ENCODE results near the gene GPR139.

Gene GPR139

DNA sequence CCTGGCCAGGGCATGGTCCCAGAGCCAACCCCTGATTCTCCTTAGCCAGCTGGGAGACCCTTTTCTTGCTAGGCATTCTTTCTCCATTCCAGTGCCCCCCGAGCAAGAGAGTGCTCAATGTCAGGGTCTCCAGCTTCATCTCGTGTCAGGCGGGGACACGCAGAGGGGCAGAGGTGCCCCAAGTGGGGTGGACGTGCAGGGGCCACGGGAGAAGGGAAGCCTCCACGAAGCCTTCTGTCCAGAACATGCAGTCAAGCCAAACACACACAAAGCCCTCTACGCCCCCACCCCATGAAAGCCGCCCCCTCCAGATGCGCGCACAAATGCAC is 852 bp downstream of the GPR139 start:
- DNase-seq (no peak), ATAC-seq (no peak)
- H3K27me3 Mint-ChIP-seq: peaks cover 51% of the 10 kb centered on the region
- H3K4me1 Mint-ChIP-seq: no peaks in the 10 kb centered on the region
- no peak overlapping the region for H3K4me3 Mint-ChIP-seq
- peaks cover 0 to 4% of the 10 kb centered on the region in 2 donors for H3K9me3 Mint-ChIP-seq
- H3K27ac Mint-ChIP-seq: no peak overlapping the region

DNA sequence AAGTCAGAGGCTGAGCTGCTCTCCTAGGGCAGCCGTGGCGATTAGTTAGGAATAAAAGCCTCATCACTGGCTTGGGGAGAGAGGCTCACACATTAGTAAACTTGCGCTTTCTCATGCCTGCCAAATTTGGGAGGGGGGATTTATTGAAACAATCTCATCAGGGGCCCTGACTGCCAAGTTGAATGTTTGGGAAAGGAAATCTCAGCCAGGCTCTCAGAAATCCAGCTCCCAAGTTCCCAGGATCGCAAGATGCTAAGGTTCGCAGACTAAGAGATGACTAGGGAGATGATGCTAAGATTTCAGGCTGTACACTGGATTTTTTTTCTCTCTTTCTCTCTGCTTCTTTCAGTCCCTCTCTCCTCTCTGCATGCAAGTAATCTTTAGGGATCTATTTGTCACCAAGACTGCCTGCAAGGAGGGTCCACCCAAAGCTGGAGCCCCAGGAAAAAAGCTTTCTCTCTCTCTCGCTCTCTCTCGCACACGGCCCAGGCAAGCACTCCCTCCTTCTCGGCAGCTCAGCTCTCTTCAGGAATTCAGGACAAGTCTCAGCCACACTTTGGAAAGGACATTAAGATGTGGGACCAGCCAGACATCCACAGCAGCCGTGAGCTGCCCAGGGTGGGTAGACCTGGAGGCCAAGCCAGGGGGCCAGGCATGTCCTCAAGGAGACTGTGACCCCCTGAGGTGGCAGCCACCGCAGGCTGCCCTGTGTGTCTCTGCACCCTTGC is 1.4 kb downstream of the GPR139 start:
- no peak for DNase-seq
- no peak for ATAC-seq
- H3K27ac Mint-ChIP-seq: no peak overlapping the region
- H3K4me1 Mint-ChIP-seq: no peaks in the 10 kb centered on the region
- H3K9me3 Mint-ChIP-seq: peaks cover 0 to 4% of the 10 kb centered on the region in 2 donors
- H3K27me3 Mint-ChIP-seq: peaks cover 51% of the 10 kb centered on the region
- H3K4me3 Mint-ChIP-seq: no peak overlapping the region

DNA sequence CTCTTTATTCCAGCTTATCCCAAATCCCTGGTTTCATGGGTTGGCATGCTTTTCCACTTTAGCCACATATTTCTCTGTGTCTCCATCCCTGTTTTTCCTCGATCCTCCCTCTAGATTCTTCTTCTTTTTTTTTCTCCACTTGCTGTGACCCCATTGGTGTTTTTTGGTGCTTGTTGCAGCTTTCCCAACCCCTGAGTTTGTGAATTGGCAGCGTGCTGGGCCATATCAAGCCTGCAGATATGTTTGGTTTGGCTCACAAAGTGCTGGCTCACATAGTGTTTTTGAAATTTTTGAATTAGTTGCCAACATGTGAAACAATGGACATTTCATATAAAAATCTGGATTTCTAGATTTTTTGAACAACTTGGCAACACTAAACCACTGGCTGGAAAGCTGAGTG is 8.8 kb downstream of the GPR139 start:
- H3K27ac Mint-ChIP-seq: no peak overlapping the region
- no peaks in the 10 kb centered on the region for H3K4me1 Mint-ChIP-seq
- DNase-seq (no peak), ATAC-seq (no peak)
- no peak overlapping the region for H3K4me3 Mint-ChIP-seq
- H3K9me3 Mint-ChIP-seq: peaks cover 4 to 6% of the 10 kb centered on the region in 2 donors
- H3K27me3 Mint-ChIP-seq: no peaks in the 10 kb centered on the region

DNA sequence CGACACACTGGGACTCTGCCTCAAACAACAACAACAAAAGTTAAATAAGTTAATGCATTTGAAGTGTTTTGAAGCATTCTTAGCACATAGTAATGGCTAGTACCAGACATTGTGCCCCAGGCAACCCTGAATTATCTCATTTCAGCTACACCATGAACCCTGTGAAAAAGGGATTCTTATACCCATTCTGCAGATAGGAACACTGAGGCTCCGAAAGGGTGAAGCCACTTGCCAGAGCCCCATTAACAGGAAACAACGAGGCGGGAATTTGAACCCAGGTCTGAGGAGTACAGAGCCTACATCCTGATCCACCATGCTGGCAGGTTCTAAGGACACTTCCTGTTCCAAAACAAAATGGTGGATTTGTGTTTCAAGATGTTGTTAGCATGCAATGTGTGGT is 9.2 kb downstream of the GPR139 start:
- no peak overlapping the region for H3K27ac Mint-ChIP-seq
- ATAC-seq: no peak
- H3K9me3 Mint-ChIP-seq: peaks cover under 1 to 8% of the 10 kb centered on the region in 2 donors
- H3K4me1 Mint-ChIP-seq: no peaks in the 10 kb centered on the region
- no peaks in the 10 kb centered on the region for H3K27me3 Mint-ChIP-seq
- H3K4me3 Mint-ChIP-seq: no peak overlapping the region
- no peak for DNase-seq

DNA sequence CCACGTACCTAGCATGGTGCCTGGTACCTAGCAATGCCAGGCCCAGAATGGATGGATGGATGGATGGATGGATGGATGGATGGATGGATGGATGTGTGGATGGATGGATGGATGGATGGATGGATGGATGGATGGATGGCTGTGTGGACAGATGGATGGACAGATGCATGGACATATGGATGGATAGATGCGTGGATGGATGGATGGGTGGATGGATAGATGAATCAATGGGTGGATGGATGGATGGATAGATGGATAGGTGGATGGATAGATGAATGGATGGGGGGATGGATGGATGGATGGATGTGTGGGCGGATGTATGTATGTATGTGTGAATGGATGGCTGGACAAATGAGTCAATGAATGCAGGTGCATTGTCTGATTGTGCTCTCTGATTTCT is 12.6 kb downstream of the GPR139 start:
- Mint-ChIP-seq H3K9me3 (peaks cover 0 to 23% of the 10 kb centered on the region in 2 donors), H3K27me3 (no peaks in the 10 kb centered on the region), H3K4me3 (no peak overlapping the region), H3K4me1 (no peaks in the 10 kb centered on the region), H3K27ac (no peak overlapping the region)
- ATAC-seq (no peak), DNase-seq (no peak)

DNA sequence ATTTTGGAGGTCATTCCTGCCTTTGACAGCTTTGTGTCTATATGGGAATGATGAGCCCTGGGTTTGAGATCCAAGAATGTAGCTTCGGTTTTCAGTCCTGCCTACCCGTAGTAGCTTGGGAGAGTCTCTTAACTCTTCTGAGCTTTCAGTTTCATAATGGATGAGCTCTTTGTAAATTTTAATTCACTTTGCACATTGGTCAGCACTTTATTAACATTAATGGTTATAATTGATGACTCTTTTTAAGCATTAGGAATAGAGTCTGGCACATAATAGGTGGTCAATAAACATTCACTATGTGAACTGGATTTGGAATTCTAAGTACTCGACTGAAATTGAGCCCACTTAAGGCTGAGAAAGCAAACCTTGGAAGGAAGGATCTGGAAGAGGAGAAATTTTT is 17.3 kb downstream of the GPR139 start:
- Mint-ChIP-seq H3K4me1 (no peaks in the 10 kb centered on the region), H3K9me3 (peaks cover 0 to 31% of the 10 kb centered on the region in 2 donors), H3K27ac (no peak overlapping the region), H3K4me3 (no peak overlapping the region), H3K27me3 (no peaks in the 10 kb centered on the region)
- no peak for ATAC-seq
- no peak for DNase-seq

DNA sequence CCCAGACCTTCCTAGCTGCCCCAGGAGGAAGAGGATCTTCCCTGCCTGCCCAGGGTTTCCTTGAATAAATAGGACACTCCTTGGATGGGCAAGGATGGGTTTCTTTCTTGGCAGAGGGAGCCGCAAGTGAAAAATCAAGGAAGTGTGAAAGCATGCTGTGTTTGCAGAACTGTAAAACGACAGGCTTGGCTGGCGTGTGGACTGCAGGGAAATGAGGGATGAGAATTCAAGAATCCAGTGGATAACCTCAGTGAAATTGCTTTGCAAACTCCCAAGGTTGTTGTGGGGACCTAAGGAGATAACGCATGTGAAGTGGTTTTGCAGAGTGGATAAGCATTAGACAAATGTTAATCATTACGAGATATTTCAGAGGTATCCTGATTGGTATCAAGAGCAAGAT is 20.4 kb downstream of the GPR139 start:
- H3K4me1 Mint-ChIP-seq: no peaks in the 10 kb centered on the region
- no peak overlapping the region for H3K4me3 Mint-ChIP-seq
- H3K27ac Mint-ChIP-seq: no peak overlapping the region
- no peak for ATAC-seq
- peaks cover 0 to 16% of the 10 kb centered on the region in 2 donors for H3K9me3 Mint-ChIP-seq
- no peak for DNase-seq
- H3K27me3 Mint-ChIP-seq: peaks cover 7% of the 10 kb centered on the region

DNA sequence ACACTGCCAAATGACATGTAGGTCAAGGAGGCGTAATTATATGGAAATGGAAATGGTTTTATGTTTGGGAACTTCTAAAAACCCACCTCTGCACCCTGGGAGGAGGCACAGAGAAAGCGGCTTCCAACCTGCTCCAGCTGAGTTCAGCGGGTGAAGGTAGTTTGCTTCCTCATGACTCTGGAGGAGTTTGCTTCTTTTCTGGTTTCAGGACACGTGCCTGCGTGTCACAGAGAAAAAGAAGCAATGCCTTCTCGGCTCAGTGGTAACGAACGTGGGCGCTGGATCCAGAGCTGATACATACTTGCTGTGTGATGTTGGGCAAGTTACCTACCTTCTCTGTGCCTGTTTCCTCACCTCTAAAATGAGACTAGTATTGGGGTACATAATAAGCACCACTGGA is 22.1 kb downstream of the GPR139 start:
- Mint-ChIP-seq H3K9me3 (peaks cover 0 to 8% of the 10 kb centered on the region in 2 donors), H3K27ac (no peak overlapping the region), H3K4me1 (no peaks in the 10 kb centered on the region), H3K4me3 (no peak overlapping the region), H3K27me3 (peaks cover 7% of the 10 kb centered on the region)
- DNase-seq: no peak
- no peak for ATAC-seq

DNA sequence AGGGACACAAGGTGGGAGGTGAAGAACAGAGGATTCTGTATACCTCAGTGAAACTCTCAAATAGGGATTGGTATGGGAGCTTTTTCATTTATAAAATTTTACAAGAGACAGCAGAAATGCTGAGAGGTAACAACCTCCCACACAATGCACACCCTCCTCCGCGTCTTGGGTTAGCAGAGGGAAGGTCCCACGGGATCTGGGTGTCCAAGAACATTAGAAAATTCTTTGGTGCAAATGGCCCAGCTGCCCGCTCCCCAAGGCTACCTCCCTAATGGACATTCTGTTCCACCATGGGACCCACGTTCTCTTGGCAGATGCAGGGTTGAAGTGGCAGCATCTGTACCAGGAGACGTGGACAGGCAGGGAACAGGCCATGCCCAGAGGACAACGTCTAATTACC is 22.5 kb downstream of the GPR139 start:
- no peak overlapping the region for H3K27ac Mint-ChIP-seq

DNA sequence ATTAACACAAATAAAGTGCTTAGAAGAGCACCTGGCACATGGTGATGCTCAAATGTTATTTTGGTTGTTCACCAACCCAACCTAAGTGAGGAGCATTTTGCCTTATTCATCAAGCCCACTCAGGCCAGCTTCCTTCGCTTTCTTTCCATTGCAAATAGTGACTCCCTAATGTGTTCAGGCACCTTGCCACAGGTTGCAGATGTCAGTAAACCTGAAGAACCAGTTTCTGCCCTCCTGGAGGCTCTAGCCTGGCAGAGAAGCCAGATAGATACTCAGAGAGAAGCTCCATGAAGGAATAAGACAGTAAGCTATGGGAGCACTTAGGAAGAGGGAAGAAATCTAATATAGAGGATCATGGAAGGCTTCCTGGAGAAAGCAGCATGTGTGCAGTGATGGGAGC is 23.9 kb downstream of the GPR139 start:
- ATAC-seq: no peak

More for the DNA sequence above, 22.5 kb downstream of the GPR139 start:
- ATAC-seq (no peak), DNase-seq (no peak)
- H3K4me3 Mint-ChIP-seq: no peak overlapping the region
- H3K4me1 Mint-ChIP-seq: no peaks in the 10 kb centered on the region
- H3K9me3 Mint-ChIP-seq: peaks cover 0 to 8% of the 10 kb centered on the region in 2 donors
- H3K27me3 Mint-ChIP-seq: peaks cover 7% of the 10 kb centered on the region

DNA sequence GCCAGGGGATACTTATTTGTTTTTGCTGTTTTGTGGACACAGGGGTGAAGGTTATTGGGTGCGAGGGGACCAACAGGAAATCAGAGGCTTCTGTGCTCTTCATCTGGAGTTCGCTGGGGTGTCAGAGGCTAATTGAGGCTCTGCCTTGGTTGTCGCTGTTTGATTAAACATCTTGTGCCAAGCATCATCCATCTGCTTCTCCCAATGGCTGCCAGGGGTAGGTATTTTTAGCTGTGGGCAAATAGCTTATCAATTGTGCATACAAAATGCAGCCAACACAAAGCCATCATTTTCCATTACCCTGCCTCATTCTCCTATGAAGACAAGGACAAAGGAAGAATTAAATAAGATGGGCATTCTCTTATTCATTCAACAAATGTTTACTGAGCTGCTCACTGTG is 27.8 kb downstream of the GPR139 start:
- DNase-seq: no peak
- Mint-ChIP-seq H3K4me3 (no peak overlapping the region), H3K27me3 (peaks cover 7% of the 10 kb centered on the region), H3K27ac (no peak overlapping the region), H3K4me1 (no peaks in the 10 kb centered on the region), H3K9me3 (peaks cover 0 to 5% of the 10 kb centered on the region in 2 donors)
- no peak for ATAC-seq

More for the DNA sequence above, 23.9 kb downstream of the GPR139 start:
- Mint-ChIP-seq H3K27me3 (peaks cover 7% of the 10 kb centered on the region), H3K27ac (no peak overlapping the region), H3K4me3 (no peak overlapping the region), H3K9me3 (peaks cover 0 to 8% of the 10 kb centered on the region in 2 donors), H3K4me1 (no peaks in the 10 kb centered on the region)
- no peak for DNase-seq

DNA sequence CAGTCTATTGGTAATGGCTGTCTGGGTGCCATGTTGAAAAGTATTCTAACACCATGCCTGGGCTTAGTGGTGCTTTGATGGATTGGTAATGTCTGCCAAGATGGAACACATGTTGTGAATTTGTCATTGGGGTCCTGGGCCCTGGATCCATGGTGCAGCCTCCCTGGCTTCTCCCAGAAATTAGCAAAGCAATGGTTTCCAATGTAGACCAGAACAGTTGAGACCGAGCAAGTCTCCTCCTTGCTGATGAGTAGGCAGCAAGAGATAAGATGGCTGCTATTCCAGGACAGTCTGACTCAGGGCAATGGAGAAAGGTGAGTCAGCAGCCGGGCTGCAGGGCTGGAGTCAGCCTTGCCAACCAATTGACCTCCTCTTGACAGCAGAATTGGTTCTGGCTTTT is 30.8 kb downstream of the GPR139 start:
- Mint-ChIP-seq H3K27ac (no peak overlapping the region), H3K27me3 (no peaks in the 10 kb centered on the region)
- no peak for ATAC-seq

DNA sequence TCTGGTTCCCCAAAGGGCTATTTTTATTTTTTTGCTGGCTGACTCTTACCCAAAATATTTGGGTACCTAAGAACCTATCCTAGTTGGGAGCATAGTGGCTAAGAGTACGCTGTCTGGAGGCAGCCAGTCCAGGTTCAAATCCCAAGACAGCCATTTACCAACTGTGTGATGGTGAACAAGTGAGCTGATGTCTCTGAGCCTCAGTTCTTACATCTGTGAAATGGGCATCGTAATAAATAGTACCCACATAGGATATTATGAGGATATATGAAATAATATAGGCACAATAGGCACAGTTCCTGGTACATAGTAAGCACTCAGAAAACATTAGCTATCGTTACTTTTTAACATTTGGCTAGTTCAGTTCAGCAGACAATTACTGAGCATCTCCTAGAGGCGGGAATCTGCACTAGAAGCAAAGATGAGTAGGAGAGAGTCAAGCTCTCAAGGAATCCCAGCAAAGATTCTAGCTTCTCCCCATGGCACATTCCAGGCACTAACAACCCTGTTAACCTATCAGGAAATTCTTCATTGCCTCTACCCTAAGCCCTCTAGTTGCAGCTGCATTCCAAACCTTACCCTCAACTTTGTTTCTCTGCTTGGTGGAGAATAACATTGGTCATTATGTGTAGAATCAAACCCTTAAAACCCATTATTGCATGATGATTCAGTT is 31.6 kb downstream of the GPR139 start:
- Mint-ChIP-seq H3K4me3 (no peak overlapping the region), H3K27me3 (no peaks in the 10 kb centered on the region), H3K27ac (no peak overlapping the region), H3K9me3 (peaks cover under 1 to 9% of the 10 kb centered on the region in 2 donors), H3K4me1 (no peaks in the 10 kb centered on the region)
- no peak for DNase-seq
- ATAC-seq: no peak

More for the DNA sequence above, 30.8 kb downstream of the GPR139 start:
- H3K4me3 Mint-ChIP-seq: no peak overlapping the region
- peaks cover 0 to 9% of the 10 kb centered on the region in 2 donors for H3K9me3 Mint-ChIP-seq
- no peaks in the 10 kb centered on the region for H3K4me1 Mint-ChIP-seq
- no peak for DNase-seq

DNA sequence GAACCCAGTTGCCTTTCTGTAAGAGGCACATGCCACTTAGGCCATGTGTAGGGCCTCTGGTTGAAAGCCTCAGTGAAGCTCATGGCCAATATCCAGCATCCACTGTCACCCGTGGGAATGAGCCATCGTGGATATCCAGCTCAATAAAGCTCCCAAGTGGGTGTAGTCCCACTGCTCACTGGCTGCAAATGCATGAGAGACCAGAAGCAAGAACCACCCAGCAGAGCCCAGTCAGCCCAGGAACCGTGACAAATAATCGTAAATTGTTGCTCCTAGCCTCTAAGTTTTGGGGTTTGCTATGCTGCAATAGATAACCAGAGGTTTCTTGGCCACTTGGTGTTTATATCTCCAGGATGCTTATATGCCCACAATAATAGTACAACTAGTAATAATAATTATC is 33.7 kb downstream of the GPR139 start:
- Mint-ChIP-seq H3K4me1 (no peaks in the 10 kb centered on the region), H3K4me3 (no peak overlapping the region), H3K27ac (no peak overlapping the region), H3K9me3 (peaks cover 7 to 15% of the 10 kb centered on the region in 2 donors), H3K27me3 (no peaks in the 10 kb centered on the region)
- ATAC-seq (no peak), DNase-seq (no peak)

DNA sequence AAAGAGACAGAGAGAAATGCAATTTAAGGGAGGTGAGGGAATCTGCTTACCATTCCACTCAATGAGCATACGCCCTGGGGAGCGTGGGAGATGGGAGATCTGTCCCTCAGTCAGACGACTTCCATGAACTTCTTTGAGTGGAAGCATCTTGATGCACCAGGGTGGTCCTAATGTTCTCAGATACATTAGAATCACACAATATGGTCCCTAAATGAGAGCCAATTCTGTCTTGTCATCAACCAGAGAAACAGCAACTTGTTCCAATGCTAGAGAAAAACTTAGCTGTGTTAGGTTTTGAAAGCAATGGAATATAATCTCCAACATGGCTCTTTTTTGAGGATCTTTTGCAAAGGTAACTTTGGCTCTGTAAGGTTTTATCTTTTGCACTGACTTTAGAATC is 44.1 kb downstream of the GPR139 start:
- Mint-ChIP-seq H3K4me1 (no peaks in the 10 kb centered on the region), H3K9me3 (peaks cover 12 to 14% of the 10 kb centered on the region in 2 donors), H3K4me3 (no peak overlapping the region), H3K27me3 (no peaks in the 10 kb centered on the region), H3K27ac (no peak overlapping the region)
- no peak for DNase-seq
- no peak for ATAC-seq

DNA sequence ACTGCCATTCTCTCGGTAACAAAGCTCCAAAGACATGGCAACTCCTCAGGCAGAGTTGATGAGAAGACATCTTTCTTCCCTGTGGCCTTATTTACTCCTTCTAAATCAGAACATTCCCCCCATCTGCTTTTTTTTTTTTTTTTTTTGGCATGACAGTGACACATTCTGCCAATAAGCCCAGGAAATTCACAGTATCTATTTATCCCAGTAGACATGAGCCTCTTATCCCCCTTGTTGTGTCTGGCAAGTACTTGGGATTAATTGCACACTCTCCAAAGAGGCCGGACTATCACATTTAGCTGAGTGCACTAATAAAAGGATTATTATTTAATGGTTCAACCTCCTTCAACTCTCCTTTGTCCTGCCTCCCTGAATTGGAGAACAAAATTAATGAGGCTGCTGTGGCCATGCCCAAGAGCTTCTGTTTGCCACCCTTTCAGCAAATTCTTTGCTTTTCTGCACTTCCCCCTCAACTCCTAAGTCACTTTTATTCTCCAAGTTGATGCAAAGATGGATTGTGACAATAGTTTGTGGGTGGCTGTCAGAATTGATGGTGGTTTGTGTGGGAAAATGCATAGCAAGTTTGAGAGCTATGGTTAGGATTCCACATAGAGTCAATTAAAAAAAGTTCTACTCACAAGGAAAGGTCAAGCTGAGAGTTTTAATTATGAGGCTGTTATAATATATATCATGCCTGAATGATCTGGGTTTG is 47.2 kb downstream of the GPR139 start:
- no peak for ATAC-seq

More for the DNA sequence above, 47.2 kb downstream of the GPR139 start:
- peaks cover 8 to 13% of the 10 kb centered on the region in 2 donors for H3K9me3 Mint-ChIP-seq
- DNase-seq: no peak
- H3K4me3 Mint-ChIP-seq: no peak overlapping the region
- H3K27ac Mint-ChIP-seq: no peak overlapping the region
- H3K27me3 Mint-ChIP-seq: no peaks in the 10 kb centered on the region
- no peaks in the 10 kb centered on the region for H3K4me1 Mint-ChIP-seq
